PFSK-1 (cell line): Measurements from ENCODE around the gene KLF13.

Source experiments
- FOXP2 ChIP-seq: optimal IDR thresholded peaks from 2 replicates; pipeline ENCODE3; 2011; ENCODE audit warnings: borderline replicate concordance, control low read depth, inconsistent platforms; ENCODE audit not compliant: insufficient read depth; ENCODE audit errors: extremely low read length, extremely low read depth
- POLR2AphosphoS5 ChIP-seq: IDR thresholded peaks from 2 replicates; pipeline ENCODE4 v1.6.1; 2012; ENCODE audit warnings: low read depth, mild to moderate bottlenecking, control low read depth, low read length, moderate library complexity
- SIN3A ChIP-seq: IDR thresholded peaks from 2 replicates; pipeline ENCODE4 v1.6.1; 2012; ENCODE audit warnings: mild to moderate bottlenecking, low read length, moderate library complexity, borderline replicate concordance; ENCODE audit not compliant: insufficient read depth
- TAF1 ChIP-seq: IDR thresholded peaks from 2 replicates; pipeline ENCODE4 v1.6.1; 2012; ENCODE audit warnings: low read length, control low read depth, borderline replicate concordance; ENCODE audit not compliant: insufficient read depth
- TF ChIP-seq, protein P1 (sequence below), 2 experiments: IDR thresholded peaks; 2 replicates each; pipeline versions ENCODE4 v1.6.1 to v1.8.0; 2011 to 2012; ENCODE audit warnings: low read depth in 2 of 2, low read length in 2 of 2, control low read depth in 1 of 2, inconsistent platforms in 1 of 2, mild to moderate bottlenecking in 1 of 2, moderate library complexity in 1 of 2; ENCODE audit not compliant: insufficient read depth in 1 of 2

DNA sequence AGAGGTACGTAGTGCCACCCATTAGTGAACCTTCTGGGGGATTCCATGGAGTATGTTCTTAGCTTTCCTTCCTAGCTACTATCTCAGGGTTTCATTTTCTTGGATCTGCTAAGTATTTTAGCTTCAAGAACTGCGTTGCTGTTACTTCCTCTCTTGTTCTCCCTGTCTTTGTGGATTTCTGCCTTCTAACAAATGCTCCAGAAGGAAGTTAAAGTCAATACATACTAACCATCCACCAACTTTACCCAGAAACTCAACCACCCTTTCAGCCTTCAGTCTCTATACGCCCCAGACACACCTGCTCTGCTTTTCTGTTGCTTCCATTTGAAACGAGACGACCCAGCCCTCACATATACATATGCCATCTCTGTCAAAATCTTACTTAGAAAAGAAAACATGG, 2.4 kb upstream of the KLF13 start:
- TF ChIP-seq SIN3A (no peak), TAF1 (no peak), POLR2AphosphoS5 (no peak), FOXP2 (no peak)
- TF ChIP-seq, protein P1, sequence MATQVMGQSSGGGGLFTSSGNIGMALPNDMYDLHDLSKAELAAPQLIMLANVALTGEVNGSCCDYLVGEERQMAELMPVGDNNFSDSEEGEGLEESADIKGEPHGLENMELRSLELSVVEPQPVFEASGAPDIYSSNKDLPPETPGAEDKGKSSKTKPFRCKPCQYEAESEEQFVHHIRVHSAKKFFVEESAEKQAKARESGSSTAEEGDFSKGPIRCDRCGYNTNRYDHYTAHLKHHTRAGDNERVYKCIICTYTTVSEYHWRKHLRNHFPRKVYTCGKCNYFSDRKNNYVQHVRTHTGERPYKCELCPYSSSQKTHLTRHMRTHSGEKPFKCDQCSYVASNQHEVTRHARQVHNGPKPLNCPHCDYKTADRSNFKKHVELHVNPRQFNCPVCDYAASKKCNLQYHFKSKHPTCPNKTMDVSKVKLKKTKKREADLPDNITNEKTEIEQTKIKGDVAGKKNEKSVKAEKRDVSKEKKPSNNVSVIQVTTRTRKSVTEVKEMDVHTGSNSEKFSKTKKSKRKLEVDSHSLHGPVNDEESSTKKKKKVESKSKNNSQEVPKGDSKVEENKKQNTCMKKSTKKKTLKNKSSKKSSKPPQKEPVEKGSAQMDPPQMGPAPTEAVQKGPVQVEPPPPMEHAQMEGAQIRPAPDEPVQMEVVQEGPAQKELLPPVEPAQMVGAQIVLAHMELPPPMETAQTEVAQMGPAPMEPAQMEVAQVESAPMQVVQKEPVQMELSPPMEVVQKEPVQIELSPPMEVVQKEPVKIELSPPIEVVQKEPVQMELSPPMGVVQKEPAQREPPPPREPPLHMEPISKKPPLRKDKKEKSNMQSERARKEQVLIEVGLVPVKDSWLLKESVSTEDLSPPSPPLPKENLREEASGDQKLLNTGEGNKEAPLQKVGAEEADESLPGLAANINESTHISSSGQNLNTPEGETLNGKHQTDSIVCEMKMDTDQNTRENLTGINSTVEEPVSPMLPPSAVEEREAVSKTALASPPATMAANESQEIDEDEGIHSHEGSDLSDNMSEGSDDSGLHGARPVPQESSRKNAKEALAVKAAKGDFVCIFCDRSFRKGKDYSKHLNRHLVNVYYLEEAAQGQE (IDR thresholded peaks at IDR 0.05; ENCODE audit: insufficient read depth in 1 of 2, low read depth in 2 of 2, low read length in 2 of 2) = no peak
